GM23338 (cell line): Measurements from ENCODE around the gene FAM20A.

ENCODE experiments used
- CREB1 ChIP-seq: fragments of 250-450 bp; sonication (Bioruptor Pico); IDR thresholded peaks from 2 replicates; pipeline ENCODE4 v1.5.0; 2020; ENCODE audit warnings: low read depth, mild to moderate bottlenecking, moderate library complexity
- CTCF ChIP-seq, 2 experiments: fragments of 200-600 bp in 1 of 2; sonication (generic) in 1 of 2; conservative IDR thresholded peaks; 2 replicates each; pipeline versions ENCODE4 v1.5.1 to v1.6.1; 2016 to 2017; ENCODE audit warnings: antibody characterized with exemption in 2 of 2, low read depth in 2 of 2, mild to moderate bottlenecking in 2 of 2, moderate library complexity in 1 of 2
- ETS1 ChIP-seq: IDR thresholded peaks from 2 replicates; pipeline ENCODE4 v1.6.1; 2016; ENCODE audit warnings: antibody characterized with exemption
- EZH2 ChIP-seq: fragments of 200-600 bp; sonication (generic); IDR thresholded peaks from one replicate; pipeline ENCODE4 v1.8.0; 2017; ENCODE audit warnings: antibody characterized with exemption, mild to moderate bottlenecking, low read depth; ENCODE audit not compliant: unreplicated experiment
- EZH2phosphoT487 ChIP-seq: fragments of 200-600 bp; sonication (generic); IDR thresholded peaks from one replicate; pipeline ENCODE4 v1.8.1; 2018; ENCODE audit warnings: antibody characterized with exemption; ENCODE audit not compliant: unreplicated experiment
- JUNB ChIP-seq: IDR thresholded peaks from one replicate; pipeline ENCODE4 v1.6.1; 2016; ENCODE audit warnings: antibody characterized with exemption; ENCODE audit not compliant: unreplicated experiment
- NANOG ChIP-seq: IDR thresholded peaks from 2 replicates; pipeline ENCODE4 v1.6.1; 2016; ENCODE audit warnings: antibody characterized with exemption, borderline replicate concordance
- POLR2AphosphoS5 ChIP-seq: IDR thresholded peaks from 2 replicates; pipeline ENCODE4 v1.6.1; 2016; ENCODE audit warnings: antibody characterized with exemption, low read depth
- REST ChIP-seq: IDR thresholded peaks from one replicate; pipeline ENCODE4 v1.6.1; 2018; ENCODE audit warnings: antibody characterized with exemption; ENCODE audit not compliant: unreplicated experiment
- STAT1 ChIP-seq: IDR thresholded peaks from one replicate; pipeline ENCODE4 v1.6.1; 2016; ENCODE audit warnings: antibody characterized with exemption; ENCODE audit not compliant: unreplicated experiment
- ZNF114 ChIP-seq: fragments of 250-450 bp; sonication (Bioruptor Pico); IDR thresholded peaks from 2 replicates; pipeline ENCODE4 v1.5.0; 2020; ENCODE audit warnings: mild to moderate bottlenecking, moderate library complexity
- ZNF331 ChIP-seq: fragments of 250-450 bp; sonication (Bioruptor Pico); IDR thresholded peaks from 2 replicates; pipeline ENCODE4 v1.5.0; 2020; ENCODE audit warnings: low read depth, mild to moderate bottlenecking, moderate library complexity
- ZNF462 ChIP-seq: fragments of 250-450 bp; sonication (Bioruptor Pico); IDR thresholded peaks from 2 replicates; pipeline ENCODE4 v1.5.0; 2020; ENCODE audit warnings: mild to moderate bottlenecking, moderate library complexity

- TF ChIP-seq CTCF (conservative IDR thresholded peaks at IDR 0.05; ENCODE audit: low read depth in 2 of 2): no peak
- no peak for TF ChIP-seq POLR2AphosphoS5
- no peak for TF ChIP-seq EZH2phosphoT487
- no peak for TF ChIP-seq EZH2
- TF ChIP-seq CREB1 (CRISPR knock-in tag): no peak
- TF ChIP-seq JUNB: no peak
- TF ChIP-seq REST: no peak
- no peak for TF ChIP-seq ZNF114 (CRISPR knock-in tag)
- no peak for TF ChIP-seq STAT1
- no peak for TF ChIP-seq ETS1
- TF ChIP-seq ZNF331 (CRISPR knock-in tag): no peak
- TF ChIP-seq NANOG: no peak
- no peak for TF ChIP-seq ZNF462 (CRISPR knock-in tag)
Observed at GRCh38 chr17:68623811-68624210, 22.6 kb upstream of the FAM20A start.
